AG04450 (cell line): ENCODE data around the gene NRIP2. TPM values are rescaled to one million over a fixed set of nuclear protein-coding genes. Genes with fewer than 3 reads are reported as not detected.

Source experiments
- CTCF ChIA-PET: fragments of 300-600, 350-600 bp; formaldehyde crosslinking; extraction: SDS; loops from one replicate; lab custom pipeline; 2022; ENCODE audit warnings: antibody characterized with exemption, inconsistent platforms; lab: Charles Lee
- POLR2A ChIA-PET: fragments of 350-600 bp; formaldehyde crosslinking; extraction: SDS; loops from one replicate; lab custom pipeline; 2021; ENCODE audit warnings: antibody characterized with exemption, inconsistent platforms; lab: Yijun Ruan, JAX
- DNase-seq: peaks from one replicate; pipeline ENCODE4 v3.0.0-alpha.2; 2011; ENCODE audit warnings: low read depth, low spot score
- H3K27ac ChIP-seq: one replicate; pipeline ENCODE4 v1.5.1; 2012; ENCODE audit warnings: low read depth, low read length, control low read depth
- H3K27me3 ChIP-seq: one replicate; pipeline ENCODE4 v1.6.0; 2012; ENCODE audit warnings: low read length; ENCODE audit not compliant: control insufficient read depth, insufficient read depth
- H3K4me3 ChIP-seq: 2 replicates; pipeline ENCODE4 v1.5.1; 2011; ENCODE audit warnings: mild to moderate bottlenecking, low read depth, low read length, control low read depth
- H3K9me3 ChIP-seq: 2 replicates; pipeline ENCODE4 v1.5.1; 2012; ENCODE audit warnings: low read length; ENCODE audit not compliant: control insufficient read depth, insufficient read depth
- polyA plus RNA-seq: library from polyadenylated mRNA; depleted of rRNA; stranded (reverse); fragments of >200 nt; gene quantifications from 2 replicates; pipeline ENCODE4 v1.2.3, GENCODE V29; 2011
- TF ChIP-seq, protein P1 (sequence below): IDR thresholded peaks from 2 replicates; pipeline ENCODE4 v1.5.1; 2011; ENCODE audit warnings: low read depth, low read length, control low read depth, inconsistent platforms

The NRIP2 gene
- polyA plus RNA-seq, 1 experiment, result 0.66 TPM

DNA sequence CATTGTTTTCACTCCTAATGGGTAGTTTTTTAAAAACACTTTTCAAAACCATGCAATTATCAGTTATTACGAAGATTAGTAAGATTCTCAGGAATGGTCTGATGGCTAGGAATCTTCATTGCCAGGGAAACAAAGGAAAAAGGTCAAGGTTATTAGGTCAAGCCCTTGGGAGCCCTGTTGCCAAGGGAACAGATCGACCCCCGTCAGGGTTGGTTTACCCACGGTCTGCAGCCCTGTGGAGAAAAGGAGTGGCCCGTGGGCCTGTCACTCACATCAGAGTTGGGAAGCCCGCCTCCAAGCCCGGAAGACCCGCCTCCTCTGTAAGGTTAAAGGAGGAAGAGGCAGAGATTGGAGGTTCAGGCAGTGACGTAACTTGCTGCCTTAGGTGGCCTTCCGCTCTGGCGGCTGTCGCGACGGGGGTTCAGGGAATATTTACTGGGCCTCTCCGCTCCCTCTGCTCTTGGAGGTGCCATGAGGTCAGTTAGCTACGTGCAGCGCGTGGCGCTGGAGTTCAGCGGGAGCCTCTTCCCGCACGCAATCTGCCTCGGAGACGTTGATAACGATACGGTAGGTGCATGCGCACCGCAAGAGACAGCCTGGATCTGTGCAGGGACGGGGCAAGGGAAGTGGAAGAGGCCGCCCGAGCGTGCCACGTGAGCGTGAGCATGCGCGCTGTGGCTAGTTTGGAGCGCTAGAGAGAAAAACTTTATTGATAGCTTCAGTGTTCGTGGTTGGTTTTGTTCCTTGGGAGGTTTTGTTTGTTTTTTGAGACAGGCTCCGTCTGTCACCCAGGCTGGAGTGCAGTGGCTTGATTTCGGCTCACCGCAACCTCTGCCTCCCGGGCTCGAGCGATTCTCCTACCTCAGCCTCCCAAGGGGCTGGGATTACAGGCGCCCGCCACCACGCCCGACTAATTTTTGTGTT is 22.3 kb downstream of the NRIP2 start, which contains the start of gene ITFG2:
Gene ITFG2, plus strand, starts transcription at position 379 of the 924 bp plus-strand sequence. Its CDS starts 93 bp downstream, at position 472.
- no peaks in the 10 kb centered on the region for H3K27me3 ChIP-seq
- peak within 1 kb of the TSS; percentile 98 for H3K4me3 ChIP-seq
- TF ChIP-seq, protein P1, sequence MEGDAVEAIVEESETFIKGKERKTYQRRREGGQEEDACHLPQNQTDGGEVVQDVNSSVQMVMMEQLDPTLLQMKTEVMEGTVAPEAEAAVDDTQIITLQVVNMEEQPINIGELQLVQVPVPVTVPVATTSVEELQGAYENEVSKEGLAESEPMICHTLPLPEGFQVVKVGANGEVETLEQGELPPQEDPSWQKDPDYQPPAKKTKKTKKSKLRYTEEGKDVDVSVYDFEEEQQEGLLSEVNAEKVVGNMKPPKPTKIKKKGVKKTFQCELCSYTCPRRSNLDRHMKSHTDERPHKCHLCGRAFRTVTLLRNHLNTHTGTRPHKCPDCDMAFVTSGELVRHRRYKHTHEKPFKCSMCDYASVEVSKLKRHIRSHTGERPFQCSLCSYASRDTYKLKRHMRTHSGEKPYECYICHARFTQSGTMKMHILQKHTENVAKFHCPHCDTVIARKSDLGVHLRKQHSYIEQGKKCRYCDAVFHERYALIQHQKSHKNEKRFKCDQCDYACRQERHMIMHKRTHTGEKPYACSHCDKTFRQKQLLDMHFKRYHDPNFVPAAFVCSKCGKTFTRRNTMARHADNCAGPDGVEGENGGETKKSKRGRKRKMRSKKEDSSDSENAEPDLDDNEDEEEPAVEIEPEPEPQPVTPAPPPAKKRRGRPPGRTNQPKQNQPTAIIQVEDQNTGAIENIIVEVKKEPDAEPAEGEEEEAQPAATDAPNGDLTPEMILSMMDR, result no peak
- DNase-seq, result peak; percentile 94
- POLR2A ChIA-PET, result interaction anchor here (0.6 to 1.6 kb wide), 3 partner anchors 17 to 34 kb away, joined by 4 to 6 read pairs (median 4); partner anchors contain the start of gene FKBP4
- CTCF ChIA-PET, result interaction anchor here (0.5 to 2.6 kb wide), 13 partner anchors 12 to 142 kb away, joined by 3 to 15 read pairs (median 3); no protein-coding TSS in a partner anchor
- no peaks in the 10 kb centered on the region for H3K9me3 ChIP-seq
- H3K27ac ChIP-seq, result peak within 1 kb of the TSS; percentile 96

DNA sequence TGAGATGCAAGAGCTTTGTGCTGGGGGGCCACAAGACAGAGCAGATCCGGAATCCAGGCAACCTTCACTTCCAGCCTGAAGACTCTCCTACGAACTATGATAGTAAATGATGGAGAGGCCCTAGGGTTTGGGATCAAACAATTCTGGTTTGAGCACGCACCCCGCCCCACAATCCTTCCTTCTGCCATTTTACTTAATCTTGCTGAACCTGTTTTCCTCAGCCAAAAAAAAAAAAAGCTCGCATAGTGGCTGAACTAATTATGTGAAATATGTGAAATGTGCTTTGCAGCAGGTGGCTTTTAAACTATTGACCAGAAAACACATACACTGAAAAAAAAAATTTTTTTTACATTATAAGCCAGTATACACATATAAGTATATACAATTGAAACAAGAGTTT is 23.0 kb downstream of the NRIP2 start:
- Histone ChIP-seq H3K27ac (no peak overlapping the region), H3K4me3 (peak overlapping the region; percentile 98), H3K9me3 (no peaks in the 10 kb centered on the region), H3K27me3 (no peaks in the 10 kb centered on the region)
- DNase-seq, result no peak
- TF ChIP-seq, protein P1, result no peak
- ChIA-PET CTCF (interaction anchor here (1.3 to 2.6 kb wide), 3 partner anchors 42 to 132 kb away, joined by 3 to 12 read pairs (median 4); no protein-coding TSS in a partner anchor), POLR2A (interaction anchor here (1.6 kb wide), 1 partner anchor 17 kb away, joined by 4 read pairs; the partner anchor contains the start of gene FKBP4)

DNA sequence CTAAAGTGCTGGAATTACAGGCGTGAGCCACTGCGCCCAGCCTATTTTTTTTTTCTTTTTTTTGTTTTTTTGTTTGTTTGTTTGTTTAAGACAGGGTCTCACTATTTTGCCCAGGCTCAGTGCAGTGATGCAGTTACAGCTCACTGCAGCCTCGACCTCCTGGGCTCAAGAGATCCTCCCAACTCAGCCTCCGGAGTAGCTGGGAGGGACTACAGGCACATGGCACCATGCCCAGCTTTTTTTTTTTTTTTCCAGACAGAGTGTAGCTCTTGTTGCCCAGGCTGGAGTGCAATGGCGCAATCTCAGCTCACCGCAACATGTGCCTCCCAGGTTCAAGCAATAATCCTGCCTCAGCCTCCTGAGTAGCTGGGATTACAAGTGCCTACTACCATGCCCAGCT is 28.1 kb downstream of the NRIP2 start:
- no peak overlapping the region for H3K4me3 ChIP-seq
- POLR2A ChIA-PET, result no interaction called here
- no peak for DNase-seq
- H3K9me3 ChIP-seq, result no peaks in the 10 kb centered on the region
- no peaks in the 10 kb centered on the region for H3K27me3 ChIP-seq
- CTCF ChIA-PET, result interaction anchor here (0.6 kb wide), 1 partner anchor 327 kb away, joined by 4 read pairs; no protein-coding TSS in a partner anchor
- TF ChIP-seq, protein P1, result no peak
- no peak overlapping the region for H3K27ac ChIP-seq

DNA sequence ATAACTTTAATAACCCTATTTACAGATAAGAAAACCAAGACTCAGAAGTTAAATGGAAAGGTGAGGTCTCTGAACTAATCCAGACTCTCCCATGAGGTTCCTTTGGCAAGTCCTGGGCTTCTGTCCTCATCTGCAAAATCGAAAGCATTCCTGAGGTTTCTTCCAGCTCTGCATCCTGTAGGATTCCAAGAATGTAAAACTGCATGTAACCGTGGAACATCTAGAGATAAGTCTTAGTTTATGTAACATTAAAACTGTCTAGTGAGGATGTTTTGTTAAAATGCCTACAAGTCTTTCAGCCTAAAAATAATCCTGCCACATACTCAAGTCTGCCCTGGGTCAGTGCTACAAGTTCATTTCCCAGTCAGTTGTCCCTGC is 29.7 kb downstream of the NRIP2 start:
- CTCF ChIA-PET, result interaction anchor here (1.8 kb wide), 1 partner anchor 21 kb away, joined by 8 read pairs; no protein-coding TSS in a partner anchor
- Histone ChIP-seq H3K27ac (no peak overlapping the region), H3K4me3 (no peak overlapping the region), H3K9me3 (no peaks in the 10 kb centered on the region), H3K27me3 (no peaks in the 10 kb centered on the region)
- DNase-seq, result no peak
- TF ChIP-seq, protein P1, result no peak
- POLR2A ChIA-PET, result no interaction called here
